Measurements from ENCODE around the gene HAGH.

HAGH gene

DNA sequence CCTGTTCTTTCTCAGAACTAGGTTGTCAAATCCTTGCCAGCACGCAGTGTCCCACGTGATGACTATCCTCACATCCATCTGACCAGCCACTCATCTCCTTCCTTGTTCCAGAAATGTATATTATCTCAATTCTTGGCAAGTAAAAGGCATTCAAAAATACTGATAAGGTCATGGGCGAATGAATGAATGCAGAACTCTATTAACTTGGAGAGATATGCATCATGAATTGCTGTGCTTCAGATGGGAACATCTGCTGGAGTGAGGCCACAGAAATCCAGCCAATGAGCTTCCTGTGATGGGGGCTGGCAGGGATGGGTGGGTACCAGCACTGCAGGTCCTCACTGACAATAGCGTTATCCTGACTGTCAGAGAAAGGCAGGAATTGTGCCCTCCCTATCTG lies 19.4 kb upstream of the HAGH start:
- H3K27ac ChIP-seq, result no peak overlapping the region
- TF ChIP-seq, protein P1, sequence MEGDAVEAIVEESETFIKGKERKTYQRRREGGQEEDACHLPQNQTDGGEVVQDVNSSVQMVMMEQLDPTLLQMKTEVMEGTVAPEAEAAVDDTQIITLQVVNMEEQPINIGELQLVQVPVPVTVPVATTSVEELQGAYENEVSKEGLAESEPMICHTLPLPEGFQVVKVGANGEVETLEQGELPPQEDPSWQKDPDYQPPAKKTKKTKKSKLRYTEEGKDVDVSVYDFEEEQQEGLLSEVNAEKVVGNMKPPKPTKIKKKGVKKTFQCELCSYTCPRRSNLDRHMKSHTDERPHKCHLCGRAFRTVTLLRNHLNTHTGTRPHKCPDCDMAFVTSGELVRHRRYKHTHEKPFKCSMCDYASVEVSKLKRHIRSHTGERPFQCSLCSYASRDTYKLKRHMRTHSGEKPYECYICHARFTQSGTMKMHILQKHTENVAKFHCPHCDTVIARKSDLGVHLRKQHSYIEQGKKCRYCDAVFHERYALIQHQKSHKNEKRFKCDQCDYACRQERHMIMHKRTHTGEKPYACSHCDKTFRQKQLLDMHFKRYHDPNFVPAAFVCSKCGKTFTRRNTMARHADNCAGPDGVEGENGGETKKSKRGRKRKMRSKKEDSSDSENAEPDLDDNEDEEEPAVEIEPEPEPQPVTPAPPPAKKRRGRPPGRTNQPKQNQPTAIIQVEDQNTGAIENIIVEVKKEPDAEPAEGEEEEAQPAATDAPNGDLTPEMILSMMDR (IDR thresholded peaks at IDR 0.05; ENCODE audit: low read depth, low read length), result no peak

DNA sequence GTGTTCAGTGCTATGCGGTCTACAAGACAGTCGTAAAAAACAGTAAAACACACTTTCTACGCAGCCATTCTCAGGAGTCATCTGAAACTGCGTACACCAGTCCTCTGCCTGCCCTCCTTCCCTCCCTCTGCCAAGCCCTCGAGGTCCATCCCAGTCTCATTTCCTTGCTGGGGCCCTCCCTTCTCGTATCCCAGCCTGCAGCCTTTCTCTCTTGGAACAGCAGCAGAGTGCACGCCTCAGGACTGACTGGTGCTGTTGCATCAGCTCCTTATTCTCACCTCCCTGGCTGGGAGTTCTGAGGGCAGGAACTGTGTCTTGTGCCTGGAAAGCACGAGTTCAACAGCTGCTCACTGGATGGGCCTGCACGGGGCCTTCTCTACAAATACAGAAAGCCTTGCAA lies 12.9 kb upstream of the HAGH start:
- H3K4me3 ChIP-seq (ENCODE audit: low read depth, low read length), result no peak overlapping the region
- TF ChIP-seq, protein P1 (IDR thresholded peaks at IDR 0.05; ENCODE audit: low read depth, low read length), result no peak
- DNase-seq, result no peak
- H3K36me3 ChIP-seq, result no peaks in the 10 kb centered on the region
- H3K27ac ChIP-seq, result no peak overlapping the region
- H3K27me3 ChIP-seq (ENCODE audit: insufficient read depth, low read depth, severe bottlenecking), result no peaks in the 10 kb centered on the region
- no peaks in the 10 kb centered on the region for H3K9me3 ChIP-seq (ENCODE audit: severe bottlenecking)

More for the DNA sequence above, 19.4 kb upstream of the HAGH start:
- no peak overlapping the region for H3K4me3 ChIP-seq (ENCODE audit: low read depth, low read length)
- H3K9me3 ChIP-seq (ENCODE audit: severe bottlenecking), result no peaks in the 10 kb centered on the region
- H3K36me3 ChIP-seq, result no peaks in the 10 kb centered on the region
- H3K27me3 ChIP-seq (ENCODE audit: insufficient read depth, low read depth, severe bottlenecking), result no peaks in the 10 kb centered on the region
- no peak for DNase-seq

DNA sequence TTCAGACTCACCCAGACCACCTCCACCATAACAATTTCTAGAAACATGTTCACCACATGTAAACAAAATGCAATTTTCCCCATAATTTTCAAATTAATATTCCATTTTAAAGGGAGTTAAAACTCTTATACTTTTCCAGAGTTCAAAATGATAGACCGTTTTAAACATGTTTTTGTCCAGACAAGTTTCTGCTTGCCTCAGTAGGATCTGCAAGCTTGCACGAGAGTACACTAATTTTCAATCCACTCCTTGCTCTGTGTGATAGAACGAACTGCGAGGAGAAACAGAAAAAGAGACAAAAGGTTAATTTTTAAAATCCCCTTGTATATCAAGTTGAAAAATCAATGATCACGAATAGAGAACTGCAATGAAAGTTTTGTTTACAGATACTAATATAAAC lies 7.5 kb upstream of the HAGH start:
- DNase-seq, result no peak
- Histone ChIP-seq H3K4me3 (ENCODE audit: low read depth, low read length) (no peak overlapping the region), H3K9me3 (ENCODE audit: severe bottlenecking) (no peaks in the 10 kb centered on the region), H3K36me3 (peaks cover 12% of the 10 kb centered on the region), H3K27ac (no peak overlapping the region), H3K27me3 (ENCODE audit: insufficient read depth, low read depth, severe bottlenecking) (no peaks in the 10 kb centered on the region)
- TF ChIP-seq, protein P1 (IDR thresholded peaks at IDR 0.05; ENCODE audit: low read depth, low read length), result no peak

DNA sequence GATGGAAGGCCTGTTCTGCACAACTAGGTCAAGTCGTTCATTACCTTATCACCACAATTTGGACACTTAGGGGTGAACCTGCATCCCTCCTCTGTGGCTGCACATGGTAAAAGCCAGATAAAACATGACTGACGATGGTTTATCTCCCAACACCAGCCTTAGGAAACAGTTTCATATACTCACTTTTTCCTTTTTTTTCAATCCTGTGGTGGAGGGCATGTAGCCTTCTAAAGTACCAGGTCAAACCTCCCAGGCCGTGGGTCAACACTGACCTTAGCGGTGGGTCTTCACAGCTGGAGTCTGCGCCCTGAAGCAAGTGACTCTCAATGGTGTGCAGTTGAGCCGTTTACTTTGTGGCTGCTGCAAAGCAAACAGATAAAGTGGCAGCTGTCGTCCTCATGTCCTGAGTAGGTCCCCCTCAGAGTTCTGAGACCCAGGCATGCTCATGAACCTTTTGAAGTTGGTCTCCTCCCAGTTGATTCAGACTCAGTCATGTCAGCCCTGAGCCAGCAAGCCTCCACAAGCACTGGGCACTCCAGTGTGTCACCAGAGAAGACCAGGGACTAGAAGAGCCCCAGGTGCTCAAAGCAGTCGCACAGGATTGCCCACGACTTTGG lies 6.3 kb upstream of the HAGH start:
- TF ChIP-seq, protein P1 (IDR thresholded peaks at IDR 0.05; ENCODE audit: low read depth, low read length), result no peak

DNA sequence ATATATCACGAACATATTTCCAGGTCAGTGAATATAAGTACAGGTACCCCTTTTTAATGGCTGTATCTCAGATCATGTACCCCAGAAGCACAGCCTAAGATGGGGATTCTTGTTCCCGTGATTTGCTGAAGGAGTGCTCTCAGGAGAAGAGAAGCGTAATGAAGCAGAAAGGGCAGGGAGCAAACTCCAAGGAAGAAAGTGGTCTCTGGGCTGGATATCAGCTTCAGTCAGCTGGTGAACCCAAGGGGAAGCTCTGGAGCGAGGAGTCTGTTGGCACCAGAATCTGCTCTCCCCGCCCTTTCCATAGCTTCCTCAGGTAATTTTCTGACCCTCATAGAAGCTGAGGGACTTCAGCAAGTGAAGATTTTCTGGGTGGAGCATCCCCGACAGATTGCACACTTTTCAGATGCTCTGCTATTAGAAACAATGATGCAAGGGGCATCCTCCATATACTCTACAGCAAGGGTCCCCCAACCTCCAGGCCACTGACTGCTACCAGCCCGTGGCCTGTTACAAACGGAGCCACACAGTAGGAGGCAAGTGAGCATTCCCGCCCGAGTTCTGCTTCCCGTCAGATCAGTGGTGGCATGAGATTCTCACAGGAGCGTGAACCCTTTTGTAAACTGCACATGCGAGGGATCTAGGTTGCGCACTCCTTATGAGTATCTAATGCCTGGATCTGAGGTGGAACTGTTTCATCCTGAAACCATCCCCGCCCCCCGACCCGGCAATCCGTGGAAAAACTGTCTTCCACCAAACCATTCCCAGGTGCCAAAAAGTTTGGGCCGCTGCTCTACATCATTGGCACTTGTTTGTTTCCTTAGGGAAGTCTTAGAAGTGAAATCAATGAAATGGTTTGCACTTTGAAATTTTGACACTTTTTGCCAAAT lies 4.8 kb upstream of the HAGH start:
- peaks cover 20% of the 10 kb centered on the region for H3K36me3 ChIP-seq
- H3K27ac ChIP-seq, result no peak overlapping the region
- TF ChIP-seq, protein P1 (IDR thresholded peaks at IDR 0.05; ENCODE audit: low read depth, low read length), result no peak
- H3K27me3 ChIP-seq (ENCODE audit: insufficient read depth, low read depth, severe bottlenecking), result no peaks in the 10 kb centered on the region
- H3K9me3 ChIP-seq (ENCODE audit: severe bottlenecking), result no peaks in the 10 kb centered on the region
- DNase-seq, result no peak
- H3K4me3 ChIP-seq (ENCODE audit: low read depth, low read length), result no peak overlapping the region

More for the DNA sequence above, 6.3 kb upstream of the HAGH start:
- H3K36me3 ChIP-seq, result peaks cover 20% of the 10 kb centered on the region
- no peak overlapping the region for H3K27ac ChIP-seq
- no peaks in the 10 kb centered on the region for H3K27me3 ChIP-seq (ENCODE audit: insufficient read depth, low read depth, severe bottlenecking)
- no peak overlapping the region for H3K4me3 ChIP-seq (ENCODE audit: low read depth, low read length)
- no peak for DNase-seq
- no peaks in the 10 kb centered on the region for H3K9me3 ChIP-seq (ENCODE audit: severe bottlenecking)
